Measurements from ENCODE around the gene VRK2.

VRK2 gene

GRCh38 chr2:58046585-58047372 is at the start of gene VRK2:
Gene VRK2, plus strand, starts transcription at chr2:58046806. Its CDS starts 2,026 bp downstream, at chr2:58048832.
- no peaks in the 10 kb centered on the region for H3K27me3 ChIP-seq (ENCODE audit: control insufficient read depth in 1 of 2, insufficient read depth in 2 of 2, low read length in 2 of 2)
- H3K9me3 ChIP-seq (ENCODE audit: control insufficient read depth in 2 of 2, low read length in 2 of 2) = no peaks in the 10 kb centered on the region
- H3K9ac ChIP-seq (ENCODE audit: low read length in 2 of 2) = peak within 1 kb of the TSS; percentile 91 to 92
- peak within 1 kb of the TSS; percentile 82 for H3K27ac ChIP-seq (ENCODE audit: low read length)
- H3K4me3 ChIP-seq (ENCODE audit: low read length in 2 of 2) = peak within 1 kb of the TSS; percentile 81 to 98
- H3K4me1 ChIP-seq (ENCODE audit: control insufficient read depth, insufficient read depth, low read length) = peaks cover 4% of the 10 kb centered on the region
- H3K36me3 ChIP-seq (ENCODE audit: control insufficient read depth in 2 of 2, insufficient read depth in 2 of 2, low read length in 2 of 2) = no peaks in the 10 kb centered on the region

DNA sequence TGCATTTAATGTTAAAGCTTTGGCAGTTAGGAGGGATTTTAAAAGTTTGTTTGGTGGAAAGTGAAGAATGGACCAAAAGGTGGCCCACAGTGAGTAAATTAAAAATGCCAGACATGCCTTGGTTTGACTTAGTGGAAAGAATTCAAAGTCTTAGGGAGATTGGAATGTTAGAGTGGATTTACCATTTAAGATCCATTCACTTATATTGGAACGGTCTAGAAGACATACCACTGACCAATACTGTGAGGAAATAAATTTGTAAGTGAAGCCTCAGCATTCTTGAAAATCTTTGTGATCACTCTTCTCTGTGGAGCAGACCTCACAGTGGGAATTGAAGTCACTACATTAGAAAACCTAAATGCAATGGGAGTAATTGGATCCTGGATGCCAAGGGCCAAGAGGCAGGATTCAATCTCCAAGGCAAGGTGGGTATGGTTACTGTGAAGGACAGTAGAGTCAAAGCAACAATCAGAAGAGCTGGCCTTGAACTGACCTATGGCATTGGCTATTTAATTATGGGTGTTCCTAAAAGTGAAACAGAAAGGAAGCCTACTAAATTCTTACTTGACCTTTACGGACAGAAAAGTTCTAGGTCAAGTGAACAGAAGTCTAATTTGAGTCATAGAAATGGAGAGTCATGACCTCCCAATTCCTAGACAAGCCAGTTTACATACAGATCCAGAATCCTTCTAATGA is 40.2 kb upstream of the VRK2 start:
- Histone ChIP-seq H3K36me3 (ENCODE audit: control insufficient read depth in 2 of 2, insufficient read depth in 2 of 2, low read length in 2 of 2) (no peaks in the 10 kb centered on the region), H3K4me3 (ENCODE audit: low read length in 2 of 2) (no peak overlapping the region), H3K4me1 (ENCODE audit: control insufficient read depth, insufficient read depth, low read length) (no peaks in the 10 kb centered on the region), H3K9me3 (ENCODE audit: control insufficient read depth in 2 of 2, low read length in 2 of 2) (no peaks in the 10 kb centered on the region), H3K9ac (ENCODE audit: low read length in 2 of 2) (no peak overlapping the region), H3K27me3 (ENCODE audit: control insufficient read depth in 1 of 2, insufficient read depth in 2 of 2, low read length in 2 of 2) (no peaks in the 10 kb centered on the region), H3K27ac (ENCODE audit: low read length) (no peak overlapping the region)

DNA sequence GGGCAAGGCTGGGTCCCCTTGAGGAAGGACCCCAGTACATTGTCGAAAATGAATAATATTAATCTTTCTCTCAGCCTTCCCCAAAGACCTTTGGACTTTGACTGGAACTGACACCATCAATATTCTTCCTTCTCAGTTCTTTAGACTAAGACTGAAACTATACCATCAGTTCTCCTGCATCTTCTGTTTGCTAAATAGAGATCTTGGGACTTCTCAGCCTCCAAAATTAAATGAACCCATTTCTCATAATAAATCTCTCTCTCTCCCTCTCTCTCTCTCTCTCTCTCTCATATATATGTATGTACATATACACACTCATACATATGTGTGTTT is 39.7 kb upstream of the VRK2 start:
- no peak overlapping the region for H3K27ac ChIP-seq (ENCODE audit: low read length)
- H3K4me3 ChIP-seq (ENCODE audit: low read length in 2 of 2) = no peak overlapping the region
- H3K27me3 ChIP-seq (ENCODE audit: control insufficient read depth in 1 of 2, insufficient read depth in 2 of 2, low read length in 2 of 2) = no peaks in the 10 kb centered on the region
- H3K36me3 ChIP-seq (ENCODE audit: control insufficient read depth in 2 of 2, insufficient read depth in 2 of 2, low read length in 2 of 2) = no peaks in the 10 kb centered on the region
- no peaks in the 10 kb centered on the region for H3K9me3 ChIP-seq (ENCODE audit: control insufficient read depth in 2 of 2, low read length in 2 of 2)
- no peaks in the 10 kb centered on the region for H3K4me1 ChIP-seq (ENCODE audit: control insufficient read depth, insufficient read depth, low read length)
- H3K9ac ChIP-seq (ENCODE audit: low read length in 2 of 2) = no peak overlapping the region

DNA sequence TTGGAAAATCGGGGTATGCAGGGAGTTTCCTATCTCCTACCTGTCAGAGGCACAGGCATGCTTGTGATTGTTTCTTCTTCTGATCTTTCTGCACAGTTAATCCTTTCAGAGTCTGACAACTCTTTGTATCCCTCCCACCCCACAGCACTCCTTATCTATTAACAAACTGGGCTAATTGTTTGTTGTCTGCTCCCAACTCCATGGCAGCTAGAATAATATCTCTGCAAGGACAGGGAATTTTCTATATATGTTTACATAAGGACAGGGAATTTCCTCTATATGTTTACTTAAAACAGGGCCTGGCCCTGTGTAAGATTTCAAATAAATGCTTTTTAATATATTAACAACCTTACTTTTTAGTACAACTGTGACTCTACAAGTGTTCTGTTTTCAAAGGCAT is 36.0 kb upstream of the VRK2 start:
- Histone ChIP-seq H3K27ac (ENCODE audit: low read length) (no peak overlapping the region), H3K4me1 (ENCODE audit: control insufficient read depth, insufficient read depth, low read length) (no peaks in the 10 kb centered on the region), H3K9ac (ENCODE audit: low read length in 2 of 2) (no peak overlapping the region), H3K36me3 (ENCODE audit: control insufficient read depth in 2 of 2, insufficient read depth in 2 of 2, low read length in 2 of 2) (no peaks in the 10 kb centered on the region), H3K4me3 (ENCODE audit: low read length in 2 of 2) (no peak overlapping the region), H3K27me3 (ENCODE audit: control insufficient read depth in 1 of 2, insufficient read depth in 2 of 2, low read length in 2 of 2) (no peaks in the 10 kb centered on the region), H3K9me3 (ENCODE audit: control insufficient read depth in 2 of 2, low read length in 2 of 2) (no peaks in the 10 kb centered on the region)

DNA sequence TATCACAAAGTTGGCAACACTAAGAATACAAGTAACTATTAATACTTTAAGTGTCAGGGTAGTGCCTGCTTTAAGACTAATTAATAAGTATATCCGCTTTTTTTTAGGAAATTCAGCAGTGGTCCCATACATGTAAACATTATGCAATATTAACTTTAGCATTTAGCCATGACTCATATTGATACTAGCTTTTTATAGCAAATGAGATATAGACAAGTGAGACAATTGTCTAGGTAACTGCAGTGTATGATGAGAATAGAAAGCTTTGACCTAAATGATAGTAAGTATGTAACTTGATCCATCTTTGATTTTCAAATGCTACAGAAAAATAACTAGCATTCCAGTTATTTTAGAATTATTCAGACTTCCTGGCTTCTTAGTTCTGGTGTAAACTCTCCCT is 27.4 kb upstream of the VRK2 start:
- H3K27me3 ChIP-seq (ENCODE audit: control insufficient read depth in 1 of 2, insufficient read depth in 2 of 2, low read length in 2 of 2) = no peaks in the 10 kb centered on the region
- no peak overlapping the region for H3K4me3 ChIP-seq (ENCODE audit: low read length in 2 of 2)
- H3K9ac ChIP-seq (ENCODE audit: low read length in 2 of 2) = no peak overlapping the region
- H3K9me3 ChIP-seq (ENCODE audit: control insufficient read depth in 2 of 2, low read length in 2 of 2) = no peaks in the 10 kb centered on the region
- H3K4me1 ChIP-seq (ENCODE audit: control insufficient read depth, insufficient read depth, low read length) = no peaks in the 10 kb centered on the region
- H3K27ac ChIP-seq (ENCODE audit: low read length) = no peak overlapping the region
- no peaks in the 10 kb centered on the region for H3K36me3 ChIP-seq (ENCODE audit: control insufficient read depth in 2 of 2, insufficient read depth in 2 of 2, low read length in 2 of 2)

- no peak overlapping the region for H3K9ac ChIP-seq (ENCODE audit: low read length in 2 of 2)
- no peaks in the 10 kb centered on the region for H3K27me3 ChIP-seq (ENCODE audit: control insufficient read depth in 1 of 2, insufficient read depth in 2 of 2, low read length in 2 of 2)
Observed at GRCh38 chr2:58025150-58025933, 21.3 kb upstream of the VRK2 start.

DNA sequence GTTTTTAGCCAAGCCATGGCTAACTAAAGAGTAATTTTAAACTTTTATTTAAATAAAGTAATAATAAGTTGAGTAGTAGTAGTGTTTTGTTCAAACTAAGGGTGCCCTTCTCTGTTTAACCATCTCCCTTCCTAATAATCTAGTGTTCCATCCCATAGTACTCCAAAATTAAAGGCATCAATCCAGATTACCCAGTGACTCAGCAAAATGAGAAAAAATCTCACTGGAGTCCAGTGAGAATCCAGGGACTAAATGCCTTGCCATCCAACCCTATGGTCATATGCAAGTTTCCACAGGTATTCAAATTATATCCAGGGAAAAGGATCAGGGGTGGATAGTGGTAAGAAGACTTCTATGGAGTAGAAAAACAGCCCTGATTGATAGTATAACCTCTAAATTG is 19.6 kb upstream of the VRK2 start:
- Histone ChIP-seq H3K9me3 (ENCODE audit: control insufficient read depth in 2 of 2, low read length in 2 of 2) (no peaks in the 10 kb centered on the region), H3K9ac (ENCODE audit: low read length in 2 of 2) (no peak overlapping the region), H3K4me1 (ENCODE audit: control insufficient read depth, insufficient read depth, low read length) (no peaks in the 10 kb centered on the region), H3K27ac (ENCODE audit: low read length) (no peak overlapping the region), H3K36me3 (ENCODE audit: control insufficient read depth in 2 of 2, insufficient read depth in 2 of 2, low read length in 2 of 2) (no peaks in the 10 kb centered on the region), H3K27me3 (ENCODE audit: control insufficient read depth in 1 of 2, insufficient read depth in 2 of 2, low read length in 2 of 2) (no peaks in the 10 kb centered on the region), H3K4me3 (ENCODE audit: low read length in 2 of 2) (no peak overlapping the region)

More at GRCh38 chr2:58025150-58025933, 21.3 kb upstream of the VRK2 start:
- no peaks in the 10 kb centered on the region for H3K9me3 ChIP-seq (ENCODE audit: control insufficient read depth in 2 of 2, low read length in 2 of 2)
- H3K4me3 ChIP-seq (ENCODE audit: low read length in 2 of 2) = no peak overlapping the region
- no peaks in the 10 kb centered on the region for H3K36me3 ChIP-seq (ENCODE audit: control insufficient read depth in 2 of 2, insufficient read depth in 2 of 2, low read length in 2 of 2)
- no peaks in the 10 kb centered on the region for H3K4me1 ChIP-seq (ENCODE audit: control insufficient read depth, insufficient read depth, low read length)
- H3K27ac ChIP-seq (ENCODE audit: low read length) = no peak overlapping the region

DNA sequence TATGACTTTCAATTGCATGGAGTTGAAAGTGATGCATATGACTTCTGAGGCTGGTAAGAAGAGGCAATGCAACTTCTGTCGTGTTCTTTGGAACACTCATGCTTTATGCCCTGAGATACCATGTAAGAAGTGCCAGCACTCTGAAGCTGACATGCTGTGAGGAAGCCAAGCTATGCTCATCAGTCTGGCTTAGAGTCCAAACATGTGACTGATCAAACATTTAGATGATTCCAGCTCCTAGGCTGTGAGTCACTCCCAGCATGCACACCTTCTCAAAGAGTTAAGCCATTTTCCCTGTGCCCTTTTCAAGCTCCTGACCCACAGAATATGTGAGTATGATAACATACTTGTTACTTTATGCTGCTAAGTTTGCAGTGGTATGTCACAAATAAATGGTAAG is 15.8 kb upstream of the VRK2 start:
- Histone ChIP-seq H3K4me1 (ENCODE audit: control insufficient read depth, insufficient read depth, low read length) (no peaks in the 10 kb centered on the region), H3K4me3 (ENCODE audit: low read length in 2 of 2) (no peak overlapping the region), H3K36me3 (ENCODE audit: control insufficient read depth in 2 of 2, insufficient read depth in 2 of 2, low read length in 2 of 2) (no peaks in the 10 kb centered on the region), H3K9me3 (ENCODE audit: control insufficient read depth in 2 of 2, low read length in 2 of 2) (no peaks in the 10 kb centered on the region), H3K27me3 (ENCODE audit: control insufficient read depth in 1 of 2, insufficient read depth in 2 of 2, low read length in 2 of 2) (no peaks in the 10 kb centered on the region), H3K9ac (ENCODE audit: low read length in 2 of 2) (no peak overlapping the region), H3K27ac (ENCODE audit: low read length) (no peak overlapping the region)

DNA sequence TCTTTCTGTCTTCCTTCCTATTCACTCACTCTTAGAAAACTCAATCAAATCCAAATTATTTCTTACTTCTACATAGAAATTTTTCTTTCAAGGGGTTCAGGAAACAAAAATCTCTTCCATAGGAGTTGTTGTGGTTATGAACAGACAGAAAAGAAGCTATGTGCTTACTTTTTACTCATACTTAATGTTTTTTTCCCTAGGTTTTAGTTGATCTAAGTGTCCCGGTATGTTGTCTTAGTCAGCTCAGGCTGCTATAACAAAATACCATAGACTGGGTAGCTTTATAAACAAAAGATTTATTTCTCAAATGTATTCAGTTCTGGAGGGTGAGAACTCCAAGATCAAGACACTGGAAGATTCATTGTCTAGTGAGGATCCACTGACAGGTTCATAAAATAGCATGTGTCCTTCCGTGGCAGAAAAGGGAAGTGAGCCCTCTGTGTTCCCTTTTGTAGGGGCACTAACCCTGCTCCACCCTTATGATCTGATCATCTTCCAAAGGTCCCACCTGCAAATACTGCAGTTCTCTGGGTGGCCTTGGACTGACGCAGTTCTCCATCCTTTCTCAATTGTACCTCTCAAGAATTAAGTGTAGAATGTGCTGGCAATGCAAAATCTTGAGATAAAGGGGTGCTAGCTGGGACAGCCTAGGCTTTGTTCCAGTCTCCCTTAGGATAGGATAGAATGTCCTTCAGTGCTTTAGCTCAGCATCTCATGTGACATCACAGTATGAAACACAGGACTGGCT is 14.4 kb upstream of the VRK2 start:
- no peaks in the 10 kb centered on the region for H3K27me3 ChIP-seq (ENCODE audit: control insufficient read depth in 1 of 2, insufficient read depth in 2 of 2, low read length in 2 of 2)
- H3K36me3 ChIP-seq (ENCODE audit: control insufficient read depth in 2 of 2, insufficient read depth in 2 of 2, low read length in 2 of 2) = no peaks in the 10 kb centered on the region
- no peaks in the 10 kb centered on the region for H3K4me1 ChIP-seq (ENCODE audit: control insufficient read depth, insufficient read depth, low read length)
- H3K27ac ChIP-seq (ENCODE audit: low read length) = no peak overlapping the region
- H3K9me3 ChIP-seq (ENCODE audit: control insufficient read depth in 2 of 2, low read length in 2 of 2) = no peaks in the 10 kb centered on the region
- H3K4me3 ChIP-seq (ENCODE audit: low read length in 2 of 2) = no peak overlapping the region
- H3K9ac ChIP-seq (ENCODE audit: low read length in 2 of 2) = no peak overlapping the region

- Histone ChIP-seq H3K4me3 (ENCODE audit: low read length in 2 of 2) (no peak overlapping the region), H3K27me3 (ENCODE audit: control insufficient read depth in 1 of 2, insufficient read depth in 2 of 2, low read length in 2 of 2) (no peaks in the 10 kb centered on the region), H3K27ac (ENCODE audit: low read length) (no peak overlapping the region), H3K9me3 (ENCODE audit: control insufficient read depth in 2 of 2, low read length in 2 of 2) (no peaks in the 10 kb centered on the region), H3K9ac (ENCODE audit: low read length in 2 of 2) (no peak overlapping the region), H3K4me1 (ENCODE audit: control insufficient read depth, insufficient read depth, low read length) (no peaks in the 10 kb centered on the region), H3K36me3 (ENCODE audit: control insufficient read depth in 2 of 2, insufficient read depth in 2 of 2, low read length in 2 of 2) (no peaks in the 10 kb centered on the region)
Observed at GRCh38 chr2:58032764-58033080, 13.9 kb upstream of the VRK2 start.
